Measurements from ENCODE around the gene ACOT13. TPM values are rescaled to one million over a fixed set of nuclear protein-coding genes. Genes with fewer than 3 reads are reported as not detected.

The ACOT13 gene
- 107 and 117 TPM in 2 replicates for polyA plus RNA-seq

DNA sequence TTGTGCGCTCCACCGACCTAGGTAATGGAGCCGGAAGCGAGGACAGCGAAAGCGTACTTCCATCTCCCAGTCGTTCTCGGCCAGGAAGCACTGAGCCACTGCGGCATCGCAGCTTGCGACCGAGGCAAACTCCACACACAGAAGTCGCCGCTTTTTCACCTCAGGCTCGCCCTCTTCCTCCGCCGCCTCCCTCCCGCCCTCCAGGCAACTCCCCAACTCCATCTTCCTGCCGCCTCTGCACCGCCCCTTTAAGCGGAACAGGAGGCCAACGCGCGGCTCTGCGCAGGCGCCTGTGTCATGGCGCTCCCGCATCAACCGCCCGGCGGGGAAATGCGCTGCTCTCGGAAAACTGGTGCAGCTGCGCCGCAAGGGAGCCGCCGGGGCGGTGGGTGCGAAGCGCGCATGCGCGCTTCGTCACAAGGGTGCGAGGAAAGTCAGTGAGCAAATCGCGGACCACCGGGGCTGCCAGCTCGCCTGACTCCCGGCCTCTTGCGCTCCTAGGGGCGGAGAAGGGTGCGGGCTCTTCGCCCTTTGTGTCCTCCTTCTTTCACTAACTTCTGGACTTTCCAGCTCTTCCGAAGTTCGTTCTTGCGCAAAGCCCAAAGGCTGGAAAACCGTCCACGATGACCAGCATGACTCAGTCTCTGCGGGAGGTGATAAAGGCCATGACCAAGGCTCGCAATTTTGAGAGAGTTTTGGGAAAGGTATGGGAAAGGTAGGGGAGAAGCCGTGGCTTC lies at the start of gene ACOT13, which contains the start of gene TDP2:
TSS of gene ACOT13 (plus strand) at position 437 of the 737 bp plus-strand sequence. CDS start at position 624, 187 bp downstream.
TSS of gene TDP2 (minus strand) at position 259 of the 737 bp plus-strand sequence. CDS start at position 222, 37 bp downstream.

DNA sequence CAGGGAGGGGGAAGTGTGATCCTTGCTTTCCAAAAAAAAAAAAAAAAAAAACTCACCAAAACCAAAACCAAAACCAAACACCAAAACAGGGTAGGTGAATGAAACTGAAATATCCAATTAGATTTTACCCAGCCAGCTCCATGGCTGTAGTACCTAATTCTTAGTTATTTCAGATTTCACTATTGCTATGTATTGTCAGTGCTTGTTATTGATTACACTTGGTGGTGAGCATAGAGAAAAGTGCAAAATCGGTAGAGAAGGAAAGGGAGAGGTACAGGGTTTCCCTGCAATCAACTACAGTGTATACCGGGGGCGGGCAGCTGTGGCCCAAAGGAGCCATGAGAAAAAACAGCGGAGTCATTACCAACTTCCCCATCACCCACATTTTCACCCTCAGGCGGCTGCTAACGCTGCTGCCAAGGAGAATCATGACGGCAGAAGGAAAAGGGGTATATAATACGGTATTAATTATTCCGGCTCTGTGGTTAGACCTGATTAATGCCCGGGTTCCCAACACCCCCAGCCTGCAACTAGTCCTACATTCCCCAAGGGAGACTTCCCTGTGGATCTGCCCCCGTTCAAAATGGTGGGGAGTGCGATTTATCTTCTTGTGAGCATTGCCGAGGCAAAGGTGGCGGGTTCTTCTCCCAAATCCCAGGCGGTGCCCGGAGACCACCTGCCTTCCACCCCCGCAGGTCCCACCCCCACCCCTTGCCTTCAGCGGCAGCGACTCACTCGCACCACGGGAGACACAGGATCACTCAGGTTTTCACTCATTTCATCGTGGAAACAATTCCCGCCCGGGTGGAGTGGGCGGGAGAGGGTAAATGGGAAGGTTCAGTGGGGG lies 52.5 kb downstream of the ACOT13 start, which contains the start of gene C6orf62:
TSS of gene C6orf62 (minus strand) at position 30 of the 847 bp plus-strand sequence. CDS start 486 bp downstream, outside the sequence.

Other genes starting within 250 kb of the ACOT13 start
- 5.4 and 6.0 TPM in 2 replicates for gene GPLD1, start 177.5 kb upstream of the ACOT13 start, polyA plus RNA-seq
- 25.9 and 39.7 TPM in 2 replicates for gene ALDH5A1, start 172.1 kb upstream of the ACOT13 start, polyA plus RNA-seq
- 5.2 and 8.7 TPM in 2 replicates for gene KIAA0319, start 20.9 kb upstream of the ACOT13 start, polyA plus RNA-seq
- gene TDP2, start 178 bp upstream of the ACOT13 start, polyA plus RNA-seq, result 36.3 and 44.0 TPM in 2 replicates
- gene C6orf62, start 52.1 kb downstream of the ACOT13 start, polyA plus RNA-seq, result 56.7 and 74.4 TPM in 2 replicates
- gene GMNN, start 107.9 kb downstream of the ACOT13 start, polyA plus RNA-seq, result 14.2 and 36.3 TPM in 2 replicates
- gene ARMH2, start 131.8 kb downstream of the ACOT13 start, polyA plus RNA-seq, result not detected in 2 replicates

All from Purkinje cell (primary cell).